GM12864 (cell line): ENCODE measurements around the gene AACS.

Experiments
- DNase-seq: peaks from one replicate; pipeline ENCODE4 v3.0.0-alpha.2; 2011; ENCODE audit warnings: low read depth
- H3K4me3 ChIP-seq: 2 replicates; pipeline ENCODE4 v1.5.1; 2011; ENCODE audit warnings: mild to moderate bottlenecking, low read depth, low read length, control low read depth
- CTCF ChIP-seq: IDR thresholded peaks from 2 replicates; pipeline ENCODE4 v1.5.1; 2011; ENCODE audit warnings: low read depth, mild to moderate bottlenecking, moderate library complexity, low read length, control low read depth, inconsistent platforms; ENCODE audit errors: missing control alignments

Gene AACS

GRCh38 chr12:125098676-125099408 lies 33.6 kb downstream of the AACS start:
- DNase-seq, result no peak
- H3K4me3 ChIP-seq, result no peak overlapping the region
- TF ChIP-seq CTCF, result no peak

- no peak for TF ChIP-seq CTCF
- H3K4me3 ChIP-seq, result no peak overlapping the region
- DNase-seq, result no peak
Observed at GRCh38 chr12:125099409-125099782, 34.2 kb downstream of the AACS start.

DNA sequence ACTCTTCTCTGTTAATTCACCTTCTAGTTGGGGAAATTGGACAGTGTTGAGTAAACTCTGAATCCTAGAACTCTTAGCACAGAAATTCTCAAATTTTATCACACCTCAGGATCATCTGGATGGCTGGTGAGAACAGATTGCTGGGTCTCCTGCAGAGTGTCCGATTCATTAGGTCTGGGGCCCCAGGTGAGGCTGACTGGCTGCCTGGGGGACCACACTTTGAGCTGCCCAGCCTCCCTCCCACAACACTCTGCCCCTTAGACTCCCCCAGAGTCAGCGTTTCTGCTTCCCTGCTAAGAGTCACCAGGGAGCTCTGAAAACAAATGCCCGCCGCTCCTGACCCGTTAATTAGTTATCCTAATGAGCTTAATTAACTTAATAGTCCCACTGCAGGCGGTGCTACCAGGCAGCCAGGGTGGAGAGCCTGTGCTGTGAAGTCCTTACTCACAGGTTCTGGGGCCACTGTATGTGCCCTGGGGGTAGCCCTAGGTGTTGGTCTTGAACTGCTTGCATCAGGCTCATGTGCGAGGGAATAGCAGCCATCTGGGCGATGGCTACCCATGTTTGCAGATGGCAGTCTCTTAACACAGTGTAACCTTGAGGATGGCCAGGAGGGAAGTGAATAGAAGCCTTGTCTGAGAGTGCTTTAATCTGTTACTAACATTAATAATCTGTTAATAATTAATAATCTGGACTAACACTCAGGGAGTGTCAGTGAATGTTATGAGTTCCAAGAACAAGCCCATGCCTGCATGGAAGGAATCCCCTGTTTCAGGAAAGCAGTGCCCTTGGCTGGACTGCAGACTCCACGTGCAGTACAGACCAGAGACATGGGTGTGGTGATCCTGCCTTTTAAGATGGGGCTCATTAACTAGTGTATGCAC lies 35.6 kb downstream of the AACS start:
- no peak overlapping the region for H3K4me3 ChIP-seq
- no peak for DNase-seq
- TF ChIP-seq CTCF, result no peak

- DNase-seq, result no peak
- H3K4me3 ChIP-seq, result no peak overlapping the region
- TF ChIP-seq CTCF, result no peak
Observed at GRCh38 chr12:125104982-125105381, 39.7 kb downstream of the AACS start.

- no peak for DNase-seq
- H3K4me3 ChIP-seq, result no peak overlapping the region
- TF ChIP-seq CTCF, result no peak
Observed at GRCh38 chr12:125105600-125105999, 40.4 kb downstream of the AACS start.

DNA sequence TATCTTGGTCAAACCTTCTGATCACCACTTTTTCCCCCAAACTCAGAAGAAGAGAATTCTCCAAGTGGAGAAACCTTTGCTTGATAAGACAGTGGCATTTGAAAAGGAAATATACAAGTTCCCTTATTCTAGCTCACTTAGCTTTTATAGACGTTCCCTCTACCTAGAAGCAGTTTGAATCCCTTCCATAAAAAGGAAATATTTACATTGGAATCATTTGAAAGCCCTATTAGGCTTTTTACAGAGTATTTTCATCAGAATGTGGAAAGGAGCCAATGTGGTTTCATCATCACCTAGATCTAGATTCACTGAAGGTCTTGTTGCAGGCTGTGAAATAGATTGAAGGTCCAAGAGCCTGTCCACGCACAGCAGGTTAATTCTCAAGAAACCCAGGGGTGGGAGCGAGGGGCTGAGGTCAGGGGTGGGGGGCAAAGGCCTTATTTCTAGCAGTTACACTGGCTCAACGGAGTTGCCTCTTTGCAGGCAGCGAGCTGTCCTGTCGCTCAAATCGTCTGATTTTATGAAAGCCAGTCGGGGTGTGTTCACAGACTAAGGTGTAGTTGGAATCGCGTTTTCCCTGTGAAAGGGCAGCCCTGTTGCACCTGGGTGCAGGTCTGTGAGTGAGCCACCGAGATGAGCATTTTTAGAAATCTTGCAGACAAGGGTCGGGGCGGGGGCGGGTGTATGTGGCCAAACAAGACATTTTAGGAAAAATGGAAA lies 45.6 kb downstream of the AACS start:
- no peak for TF ChIP-seq CTCF
- DNase-seq, result no peak
- H3K4me3 ChIP-seq, result no peak overlapping the region
